Neural crest cell (in vitro differentiated cells): Measurements from ENCODE around the gene AKAP13. TPM values are rescaled to one million over a fixed set of nuclear protein-coding genes. Genes with fewer than 3 reads are reported as not detected.

Experiments
- DNase-seq: peaks from one replicate; pipeline ENCODE4 v3.0.0; 2021; ENCODE audit warnings: low read depth, mixed read lengths, low spot score
- H3K27ac Mint-ChIP-seq: one replicate; pipeline ENCODE4 v1.8.0; 2021; ENCODE audit warnings: mild to moderate bottlenecking, mixed read lengths; ENCODE audit not compliant: unreplicated experiment
- H3K27me3 Mint-ChIP-seq: 2 replicates; pipeline ENCODE4 v1.8.0; 2021; ENCODE audit warnings: low read depth, mild to moderate bottlenecking, mixed read lengths
- H3K36me3 Mint-ChIP-seq: 2 replicates; pipeline ENCODE4 v1.8.0; 2021; ENCODE audit warnings: low read depth, mild to moderate bottlenecking, mixed read lengths
- H3K4me1 Mint-ChIP-seq: 2 replicates; pipeline ENCODE4 v1.8.0; 2021; ENCODE audit warnings: mixed read lengths
- H3K4me3 Mint-ChIP-seq: one replicate; pipeline ENCODE4 v1.8.0; 2021; ENCODE audit warnings: mild to moderate bottlenecking, mixed read lengths
- H3K9me3 Mint-ChIP-seq: 2 replicates; pipeline ENCODE4 v1.8.0; 2021; ENCODE audit warnings: mixed read lengths
- total RNA-seq: library from RNA; stranded (reverse); gene quantifications from 2 replicates; pipeline ENCODE4 v1.2.1, GENCODE V29; 2021
- TF ChIP-seq, protein P1 (sequence below): fragments of 200-600 bp; sonication (generic); conservative IDR thresholded peaks from 2 replicates; pipeline ENCODE4 v1.5.0; 2021; ENCODE audit warnings: antibody characterized with exemption, mild to moderate bottlenecking

Gene AKAP13
- total RNA-seq, 1 donor from 2014 or later = 81.3 TPM

DNA sequence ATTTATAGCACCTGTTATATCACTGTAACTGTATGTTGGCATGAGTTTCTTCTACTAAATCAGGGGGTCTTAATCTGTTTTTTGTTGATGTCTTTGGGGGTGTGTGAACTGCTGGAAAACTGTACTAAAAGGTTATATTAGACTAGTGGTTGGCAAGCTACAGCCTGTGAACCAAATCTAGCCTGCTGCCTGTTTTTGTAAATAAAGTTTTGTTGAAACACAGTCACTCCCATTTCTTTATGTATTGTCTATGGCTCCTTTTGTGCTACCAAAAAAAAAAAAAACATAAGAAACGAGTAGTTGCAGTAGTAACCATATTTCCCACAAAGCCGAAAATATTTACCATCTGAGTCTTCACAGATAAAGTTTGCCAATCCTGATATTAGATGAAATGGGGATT, 126.7 kb downstream of the AKAP13 start:
- Mint-ChIP-seq H3K9me3 (no peaks in the 10 kb centered on the region), H3K36me3 (no peaks in the 10 kb centered on the region), H3K27me3 (no peaks in the 10 kb centered on the region), H3K27ac (no peak overlapping the region), H3K4me3 (no peak overlapping the region), H3K4me1 (peaks cover 30% of the 10 kb centered on the region)
- no peak for DNase-seq
- TF ChIP-seq, protein P1, sequence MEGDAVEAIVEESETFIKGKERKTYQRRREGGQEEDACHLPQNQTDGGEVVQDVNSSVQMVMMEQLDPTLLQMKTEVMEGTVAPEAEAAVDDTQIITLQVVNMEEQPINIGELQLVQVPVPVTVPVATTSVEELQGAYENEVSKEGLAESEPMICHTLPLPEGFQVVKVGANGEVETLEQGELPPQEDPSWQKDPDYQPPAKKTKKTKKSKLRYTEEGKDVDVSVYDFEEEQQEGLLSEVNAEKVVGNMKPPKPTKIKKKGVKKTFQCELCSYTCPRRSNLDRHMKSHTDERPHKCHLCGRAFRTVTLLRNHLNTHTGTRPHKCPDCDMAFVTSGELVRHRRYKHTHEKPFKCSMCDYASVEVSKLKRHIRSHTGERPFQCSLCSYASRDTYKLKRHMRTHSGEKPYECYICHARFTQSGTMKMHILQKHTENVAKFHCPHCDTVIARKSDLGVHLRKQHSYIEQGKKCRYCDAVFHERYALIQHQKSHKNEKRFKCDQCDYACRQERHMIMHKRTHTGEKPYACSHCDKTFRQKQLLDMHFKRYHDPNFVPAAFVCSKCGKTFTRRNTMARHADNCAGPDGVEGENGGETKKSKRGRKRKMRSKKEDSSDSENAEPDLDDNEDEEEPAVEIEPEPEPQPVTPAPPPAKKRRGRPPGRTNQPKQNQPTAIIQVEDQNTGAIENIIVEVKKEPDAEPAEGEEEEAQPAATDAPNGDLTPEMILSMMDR = no peak

DNA sequence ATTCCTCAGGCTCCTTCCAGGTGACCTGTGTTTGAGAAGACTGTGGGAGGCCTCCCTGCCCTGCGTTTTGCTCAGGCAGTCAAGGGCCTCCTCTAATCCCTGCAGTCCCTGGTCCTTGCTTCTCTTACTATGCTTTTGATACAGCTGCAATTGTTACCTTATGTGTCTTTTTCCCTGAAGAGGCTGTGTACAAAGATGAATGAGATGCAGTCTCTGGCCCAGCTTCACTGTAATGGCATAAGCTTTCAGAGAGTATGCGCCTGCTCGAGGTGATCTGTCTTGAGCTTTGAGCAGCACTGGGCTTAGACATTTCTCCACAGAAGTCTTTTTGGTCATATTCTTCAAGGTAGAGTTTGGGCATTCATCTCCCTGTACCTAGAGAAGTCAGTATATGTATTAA, 129.6 kb downstream of the AKAP13 start:
- H3K9me3 Mint-ChIP-seq = no peaks in the 10 kb centered on the region
- TF ChIP-seq, protein P1 = no peak
- no peak for DNase-seq
- H3K4me3 Mint-ChIP-seq = no peak overlapping the region
- peaks cover 25% of the 10 kb centered on the region for H3K4me1 Mint-ChIP-seq
- H3K27me3 Mint-ChIP-seq = no peaks in the 10 kb centered on the region
- H3K36me3 Mint-ChIP-seq = no peaks in the 10 kb centered on the region
- H3K27ac Mint-ChIP-seq = no peak overlapping the region

DNA sequence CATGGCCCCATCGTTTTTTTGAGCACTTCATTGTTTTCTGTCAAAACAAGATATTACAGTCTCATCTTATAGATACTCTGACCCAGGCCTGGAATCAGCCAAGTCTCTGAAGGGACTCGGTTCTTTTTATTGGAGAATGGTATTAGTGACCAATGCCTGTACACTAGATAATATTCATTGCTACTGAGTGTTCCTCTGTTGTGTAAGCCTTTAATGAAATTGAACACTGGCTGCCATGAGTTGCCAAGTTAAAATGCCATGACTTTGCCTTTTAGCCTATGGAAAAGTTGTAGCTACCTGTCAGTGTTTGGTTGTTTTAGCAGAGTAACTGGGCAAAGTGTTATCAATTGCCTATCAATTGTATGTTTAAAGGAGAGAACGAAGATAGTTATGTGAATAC, 134.0 kb downstream of the AKAP13 start:
- Mint-ChIP-seq H3K27me3 (no peaks in the 10 kb centered on the region), H3K9me3 (no peaks in the 10 kb centered on the region), H3K27ac (no peak overlapping the region), H3K4me1 (peaks cover 31% of the 10 kb centered on the region), H3K4me3 (no peak overlapping the region), H3K36me3 (no peaks in the 10 kb centered on the region)
- DNase-seq = no peak
- TF ChIP-seq, protein P1 = no peak

DNA sequence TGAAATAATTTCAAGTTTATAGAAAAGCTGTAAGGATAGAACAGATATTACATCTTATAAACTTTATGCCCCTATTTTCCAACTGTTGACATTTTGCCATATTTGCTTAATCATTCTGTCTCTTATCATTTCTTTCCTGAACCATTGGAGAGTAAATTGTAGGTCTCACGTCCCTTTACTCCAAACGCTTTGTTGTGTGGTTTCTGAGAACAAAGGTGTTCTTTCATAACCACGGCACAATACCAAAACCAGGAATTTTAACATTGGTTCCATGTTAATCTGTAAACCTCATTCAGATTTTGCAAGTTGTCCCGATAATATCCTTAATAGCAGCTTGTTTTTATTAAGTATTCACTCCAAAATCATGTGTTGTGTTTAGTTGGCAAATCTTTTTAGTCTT, 134.8 kb downstream of the AKAP13 start:
- Mint-ChIP-seq H3K27ac (no peak overlapping the region), H3K9me3 (no peaks in the 10 kb centered on the region), H3K4me1 (peaks cover 26% of the 10 kb centered on the region), H3K4me3 (no peak overlapping the region), H3K27me3 (no peaks in the 10 kb centered on the region), H3K36me3 (no peaks in the 10 kb centered on the region)
- TF ChIP-seq, protein P1 = no peak
- no peak for DNase-seq

DNA sequence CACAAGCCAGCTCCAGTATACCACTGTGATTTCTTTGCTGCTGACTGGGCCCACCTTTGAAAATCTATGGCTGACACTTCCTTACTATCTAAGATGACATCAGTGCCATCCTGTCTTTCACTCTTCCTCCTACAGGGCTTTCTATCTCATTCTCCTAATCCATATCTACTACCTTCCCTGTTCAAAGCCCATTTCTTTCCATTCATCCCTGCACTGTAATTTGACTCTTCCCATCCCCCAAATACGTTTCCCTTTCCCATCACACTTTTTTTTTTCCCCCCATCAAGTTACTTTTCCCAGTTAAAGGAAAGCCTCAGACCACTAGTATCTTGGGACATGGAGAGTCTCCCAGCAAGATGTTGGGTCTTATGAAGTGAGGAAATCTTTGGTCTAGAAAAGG, 136.7 kb downstream of the AKAP13 start:
- H3K4me3 Mint-ChIP-seq = no peak overlapping the region
- H3K9me3 Mint-ChIP-seq = no peaks in the 10 kb centered on the region
- TF ChIP-seq, protein P1 = no peak
- H3K36me3 Mint-ChIP-seq = no peaks in the 10 kb centered on the region
- H3K27ac Mint-ChIP-seq = no peak overlapping the region
- no peaks in the 10 kb centered on the region for H3K27me3 Mint-ChIP-seq
- no peak for DNase-seq
- H3K4me1 Mint-ChIP-seq = peaks cover 26% of the 10 kb centered on the region
